ENCODE data around the gene MOV10L1. TPM values are rescaled to one million over a fixed set of nuclear protein-coding genes. Genes with fewer than 3 reads are reported as not detected.
"Not testable (repeated sequence)": the region's sequence is repeated elsewhere in the genome, so short reads cannot be mapped to it uniquely, and the experiment has no call there.

The MOV10L1 gene
- polyA plus RNA-seq, 4 donors, result 0.24 to 0.75 (median 0.60) TPM

DNA sequence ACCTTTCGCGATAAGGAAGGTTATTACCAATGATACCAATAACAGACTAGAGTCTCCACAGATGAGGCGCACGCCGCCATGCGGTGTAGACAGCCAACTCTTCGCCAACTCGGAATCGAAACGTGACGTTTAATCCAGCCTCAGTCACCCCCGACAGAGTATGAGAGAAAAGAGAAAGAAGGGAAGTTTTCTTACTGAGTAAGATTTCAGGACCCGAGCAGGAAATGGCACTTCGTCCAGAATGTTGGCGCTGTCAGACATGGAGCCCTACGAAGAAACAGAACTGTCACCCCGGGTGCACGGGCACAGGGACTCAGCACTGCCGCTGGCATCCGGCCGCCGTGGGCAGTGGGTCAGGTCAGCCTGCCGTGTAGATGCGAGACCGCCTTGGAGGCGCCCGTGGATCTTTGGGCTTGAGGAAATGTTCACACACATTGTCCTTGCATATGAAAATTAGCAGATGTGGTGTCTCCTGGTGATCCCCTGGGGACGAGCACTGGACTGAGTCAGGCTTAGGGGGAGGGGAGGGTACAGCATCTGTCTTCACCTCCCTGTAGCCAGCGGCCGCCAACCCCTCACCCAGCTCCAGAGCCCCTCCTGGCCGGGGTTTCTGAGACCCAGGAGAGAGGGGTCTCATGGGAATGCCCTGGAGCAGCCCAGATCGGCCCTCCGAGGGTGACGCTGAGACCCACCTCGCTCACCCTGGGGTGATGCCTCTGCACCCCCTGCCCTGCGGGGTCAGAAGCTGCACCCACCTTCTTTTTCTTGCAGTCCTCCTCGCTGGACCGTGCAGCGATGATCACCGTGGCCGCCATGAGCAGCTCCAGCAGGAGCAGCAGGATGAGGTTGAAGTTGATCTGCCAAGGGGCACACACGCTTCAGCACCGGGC lies 12.9 kb upstream of the MOV10L1 start:
- DNase-seq (ENCODE audit: low read depth in 4 of 4, low spot score in 3 of 4), result no peak

DNA sequence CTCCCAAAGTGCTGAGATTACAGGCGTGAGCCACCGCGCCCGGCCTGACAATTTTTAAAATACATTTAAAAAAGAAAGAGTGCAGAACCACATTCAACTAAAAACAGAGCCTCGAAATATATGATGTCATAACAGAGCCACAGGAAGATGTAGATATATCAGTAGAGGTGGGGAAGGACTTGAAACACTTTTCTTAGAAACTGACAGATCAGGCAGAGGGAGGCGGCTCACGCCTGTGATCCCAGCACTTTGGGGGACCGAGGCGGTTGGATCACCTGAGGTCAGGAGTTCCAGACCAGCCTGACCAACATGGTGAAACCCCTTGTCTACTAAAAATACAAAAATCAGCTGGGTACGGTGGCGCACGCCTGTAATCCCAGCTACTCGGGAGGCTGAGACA lies 11.6 kb upstream of the MOV10L1 start:
- no peak for DNase-seq (ENCODE audit: low read depth in 4 of 4, low spot score in 3 of 4)

DNA sequence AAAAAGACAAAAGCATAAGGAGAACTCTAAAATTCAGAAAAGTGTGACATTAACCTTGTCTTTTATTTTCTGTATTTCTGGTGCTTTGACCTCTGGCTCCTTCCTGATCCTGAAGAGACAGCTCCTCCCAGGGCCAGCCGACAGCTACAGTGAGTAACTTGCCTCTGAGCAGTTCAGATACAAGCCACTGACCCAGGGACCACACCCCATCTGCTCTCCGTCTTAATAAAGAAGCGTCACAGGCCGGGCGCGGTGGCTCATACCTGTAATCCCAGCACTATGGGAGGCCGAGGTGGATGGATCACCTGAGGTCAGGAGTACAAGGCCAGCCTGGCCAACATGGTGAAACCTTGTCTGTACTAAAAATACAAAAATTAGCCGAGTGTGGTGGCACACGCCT lies 11.0 kb upstream of the MOV10L1 start:
- DNase-seq (ENCODE audit: low read depth in 4 of 4, low spot score in 3 of 4), result no peak

DNA sequence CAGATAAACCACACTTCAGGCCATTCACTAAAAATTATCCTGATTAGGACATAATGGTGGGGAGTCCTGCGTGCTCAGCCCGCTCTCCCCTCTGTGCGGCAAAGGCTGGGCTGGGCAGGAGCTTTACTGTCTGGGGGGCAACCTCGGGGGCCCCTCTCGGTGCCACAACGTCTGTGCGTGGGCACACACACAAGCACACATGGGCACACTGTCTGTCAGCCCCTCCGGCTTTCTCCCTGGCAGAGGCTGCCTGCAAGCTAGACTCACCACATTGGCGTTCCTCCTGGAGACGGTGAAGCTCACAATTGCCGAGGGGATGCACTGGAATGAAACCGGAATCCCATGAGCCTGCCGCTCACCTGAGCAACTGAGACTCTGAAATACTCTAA lies 9.7 kb upstream of the MOV10L1 start:
- DNase-seq (ENCODE audit: low read depth in 4 of 4, low spot score in 3 of 4), result no peak

DNA sequence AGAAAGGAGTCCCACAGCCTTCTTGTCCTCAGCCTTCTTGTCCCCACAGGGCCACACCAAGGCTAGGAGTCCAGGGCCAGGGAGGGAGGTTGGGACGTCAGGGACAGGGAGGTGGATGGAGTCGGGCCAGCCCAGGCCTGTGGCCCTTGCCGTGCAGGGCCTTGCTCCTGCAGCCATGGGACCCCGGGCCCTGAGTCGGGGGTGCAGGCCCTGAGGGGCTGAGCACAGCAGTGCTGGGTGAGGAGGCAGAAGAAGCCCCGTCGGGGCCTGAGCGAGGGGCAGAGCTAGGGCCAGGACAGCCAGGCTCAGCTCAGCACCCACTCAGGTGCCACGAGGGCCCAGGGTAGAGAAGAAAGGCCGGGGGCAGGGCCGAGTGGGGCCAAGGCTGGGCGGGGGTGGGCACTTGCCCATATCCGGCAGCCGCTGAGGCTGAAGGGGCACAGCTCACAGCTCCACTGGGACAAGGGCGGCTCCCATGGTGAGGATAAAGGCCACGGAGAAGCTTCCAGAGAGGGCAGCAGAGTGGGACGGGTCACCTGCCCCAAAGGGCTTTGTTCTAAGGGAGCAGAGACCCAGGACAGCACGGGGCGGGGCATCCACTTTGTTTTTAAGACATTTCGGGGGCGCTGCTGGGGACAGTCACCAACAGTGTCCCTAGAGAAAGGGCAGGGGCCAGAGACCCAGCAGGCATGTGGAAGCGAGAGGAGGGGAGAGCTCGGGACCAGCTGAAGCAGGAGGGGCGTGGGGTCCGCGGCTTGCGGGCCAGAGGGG lies 8.2 kb upstream of the MOV10L1 start:
- DNase-seq (ENCODE audit: low read depth in 4 of 4, low spot score in 3 of 4), result no peak

DNA sequence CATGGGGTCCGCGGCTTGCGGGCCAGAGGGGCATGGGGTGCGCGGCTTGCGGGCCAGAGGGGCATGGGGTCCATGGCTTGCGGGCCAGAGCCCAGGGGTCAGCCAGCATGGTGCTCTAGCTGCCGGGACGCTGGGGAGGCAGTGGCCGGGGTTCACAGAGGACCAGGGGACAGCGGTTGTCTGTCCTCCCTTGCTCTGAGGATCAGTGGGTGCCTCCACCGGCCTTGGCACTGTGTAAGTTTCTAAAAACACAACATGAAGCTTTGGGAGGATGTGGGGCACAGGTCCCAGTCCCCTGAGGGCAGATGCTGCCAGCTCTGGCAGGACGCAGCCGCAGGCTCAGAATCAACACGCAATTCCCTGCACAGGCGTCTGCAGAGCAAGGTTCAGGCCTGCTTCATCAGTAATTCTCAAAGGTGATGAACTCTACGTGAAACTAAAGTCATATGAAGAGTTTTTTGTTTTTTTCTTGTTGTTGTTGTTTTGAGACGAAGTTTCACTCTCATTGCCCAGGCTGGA lies 7.5 kb upstream of the MOV10L1 start:
- DNase-seq (ENCODE audit: low read depth in 4 of 4, low spot score in 3 of 4), result no peak

DNA sequence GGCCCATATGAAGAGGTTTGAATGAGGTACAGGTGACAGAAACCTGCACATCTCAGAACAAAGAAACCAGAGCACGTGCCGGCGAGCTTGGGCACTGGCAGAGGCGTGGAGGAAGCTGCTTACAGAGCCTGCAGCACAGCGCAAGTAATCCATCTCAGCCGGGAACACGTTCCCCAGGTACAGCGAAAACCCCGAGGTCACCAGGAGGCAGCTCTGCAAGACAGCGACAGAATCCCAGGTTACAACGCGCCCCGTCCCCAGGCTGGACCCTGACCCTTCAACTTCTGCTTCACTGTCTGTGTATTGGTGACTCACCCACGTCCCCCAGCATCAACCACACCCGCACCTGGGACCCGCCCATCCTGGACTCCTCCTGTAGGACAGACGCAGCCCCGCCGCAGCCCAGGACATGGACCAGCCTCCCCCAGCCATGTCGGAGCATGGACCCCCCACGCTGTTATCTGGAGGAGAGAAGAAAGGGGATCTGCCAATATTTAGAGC lies 6.8 kb upstream of the MOV10L1 start:
- no peak for DNase-seq (ENCODE audit: low read depth in 4 of 4, low spot score in 3 of 4)

DNA sequence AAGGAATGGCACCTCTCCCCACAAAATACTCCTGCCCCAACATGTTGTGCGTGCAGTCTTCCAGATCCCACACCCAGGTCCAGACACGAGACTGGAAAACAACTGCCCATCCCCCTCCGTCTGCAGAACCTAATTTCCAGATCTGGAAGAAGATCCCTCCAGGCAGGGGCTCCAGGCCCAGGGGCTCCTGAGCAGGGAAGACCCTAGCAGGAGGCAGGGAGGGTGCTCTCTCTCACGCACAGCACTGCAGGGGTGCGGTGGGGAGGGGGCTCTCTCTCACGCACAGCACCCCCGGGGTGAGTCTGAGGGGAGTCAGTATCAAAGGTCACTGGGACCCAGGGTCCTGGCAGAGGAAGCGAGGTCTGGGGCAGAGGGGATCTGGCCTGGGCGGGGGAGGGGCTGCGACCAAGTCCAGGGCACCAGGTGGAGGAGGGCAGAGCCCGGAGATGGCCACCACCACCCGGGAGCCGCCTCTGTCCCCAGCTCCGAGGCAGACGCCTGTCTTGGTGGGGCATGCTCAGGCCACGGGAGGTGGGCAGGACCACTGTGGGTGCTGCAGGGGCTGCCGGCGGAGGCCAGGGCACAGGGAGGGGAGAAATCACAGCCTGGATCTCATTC lies 6.2 kb upstream of the MOV10L1 start:
- DNase-seq (ENCODE audit: low read depth in 4 of 4, low spot score in 3 of 4), result no peak

DNA sequence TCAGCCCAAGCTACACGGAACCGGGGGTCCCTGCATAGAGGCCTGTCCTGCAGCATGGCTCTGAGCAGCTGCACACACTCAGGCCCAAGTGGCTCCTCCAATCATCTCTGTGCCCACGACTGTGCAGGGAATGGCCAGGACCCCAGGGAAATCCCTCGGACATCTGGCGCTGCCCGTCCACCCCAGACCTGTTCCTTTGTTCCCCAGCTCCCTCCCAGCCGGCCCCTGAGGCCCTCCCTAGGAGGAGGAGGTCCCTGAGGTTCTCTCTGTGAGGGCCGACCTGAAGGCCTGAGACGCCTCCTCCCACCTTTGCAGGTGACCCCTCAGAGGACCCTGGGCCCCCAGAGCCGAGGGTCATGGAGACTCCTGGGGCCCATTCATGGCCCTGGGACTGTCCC lies 5.7 kb upstream of the MOV10L1 start:
- no peak for DNase-seq (ENCODE audit: low read depth in 4 of 4, low spot score in 3 of 4)

DNA sequence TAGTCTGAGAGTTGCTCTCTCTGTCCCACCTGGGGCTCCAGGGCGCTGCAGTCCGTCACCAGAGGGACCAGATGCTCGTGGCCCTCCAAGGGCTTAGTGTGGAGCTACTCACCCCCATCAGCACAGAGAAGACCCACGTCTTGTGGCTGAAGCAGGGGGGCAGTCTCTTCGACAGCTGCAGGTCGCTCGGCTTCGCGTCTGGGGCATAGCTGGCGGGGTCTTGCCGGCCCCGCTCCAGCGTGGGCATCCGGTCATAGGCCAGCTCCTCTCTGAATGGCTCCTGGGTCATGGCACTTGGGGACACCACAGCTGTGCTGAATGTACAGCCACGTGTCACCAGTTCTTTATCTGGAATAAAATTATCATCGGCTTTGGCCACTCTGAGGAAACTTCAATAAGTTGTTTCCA lies 5.2 kb upstream of the MOV10L1 start:
- no peak for DNase-seq (ENCODE audit: low read depth in 4 of 4, low spot score in 3 of 4)

DNA sequence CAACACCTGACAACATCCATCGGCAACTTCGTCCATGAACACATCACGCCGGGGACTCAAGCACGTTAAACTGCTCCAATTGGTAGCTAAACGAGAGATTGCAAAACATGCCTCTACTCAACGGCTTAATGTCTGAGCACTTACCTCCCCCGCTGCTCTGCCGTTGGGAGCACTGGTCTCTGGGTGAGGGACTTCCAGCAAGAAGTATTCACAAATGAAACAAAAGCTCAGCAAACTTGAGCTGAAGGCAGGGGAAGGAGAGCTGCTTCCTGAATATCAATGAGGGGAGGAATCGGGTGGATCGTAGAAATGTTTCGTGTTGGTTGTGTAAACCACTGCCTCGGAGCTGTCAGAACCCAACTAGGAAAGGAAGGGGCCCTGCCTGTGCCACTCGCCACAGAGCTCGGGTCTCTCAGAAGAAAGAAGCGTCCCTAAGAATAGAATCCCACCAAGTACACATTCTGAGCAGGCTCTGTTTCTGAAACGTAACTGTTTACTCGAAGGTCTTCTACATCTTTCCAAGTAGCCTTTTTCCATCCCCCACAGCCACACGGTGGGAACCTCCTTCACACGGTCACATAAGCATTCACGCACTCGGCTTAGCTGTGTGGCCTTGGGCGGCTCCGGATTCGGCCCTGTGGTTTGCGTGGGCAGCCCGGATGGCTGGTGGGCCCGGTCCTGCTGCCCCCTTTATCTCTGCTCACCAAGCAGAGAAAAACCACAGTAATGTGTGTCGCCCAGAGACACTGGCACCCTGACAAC lies 4.4 kb upstream of the MOV10L1 start, which contains the start of gene MLC1:
MLC1 (minus strand) TSS at position 216 of the 762 bp plus-strand sequence. CDS start 524 bp downstream, outside the sequence.
- DNase-seq (ENCODE audit: low read depth in 4 of 4, low spot score in 3 of 4), result no peak

DNA sequence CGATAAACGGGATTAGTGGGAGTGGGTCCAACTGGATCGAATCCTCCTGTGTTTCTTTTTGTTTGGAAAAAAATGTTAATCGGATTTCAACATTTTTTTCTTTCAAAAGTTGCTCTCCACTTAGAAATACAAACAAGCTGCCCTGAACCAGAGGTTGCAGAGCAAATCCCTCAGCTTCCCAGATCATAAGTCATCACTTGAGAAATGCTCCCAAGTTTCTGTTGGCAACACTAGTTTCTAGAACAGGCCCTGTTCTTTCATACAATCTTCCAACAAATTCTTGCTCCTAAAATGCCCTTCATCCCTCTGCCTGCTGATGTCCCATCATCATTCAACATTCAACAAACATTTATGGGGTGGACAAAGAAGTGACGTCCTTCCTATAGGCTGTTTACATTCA lies 3.3 kb upstream of the MOV10L1 start:
- DNase-seq (ENCODE audit: low read depth in 4 of 4, low spot score in 3 of 4), result no peak

DNA sequence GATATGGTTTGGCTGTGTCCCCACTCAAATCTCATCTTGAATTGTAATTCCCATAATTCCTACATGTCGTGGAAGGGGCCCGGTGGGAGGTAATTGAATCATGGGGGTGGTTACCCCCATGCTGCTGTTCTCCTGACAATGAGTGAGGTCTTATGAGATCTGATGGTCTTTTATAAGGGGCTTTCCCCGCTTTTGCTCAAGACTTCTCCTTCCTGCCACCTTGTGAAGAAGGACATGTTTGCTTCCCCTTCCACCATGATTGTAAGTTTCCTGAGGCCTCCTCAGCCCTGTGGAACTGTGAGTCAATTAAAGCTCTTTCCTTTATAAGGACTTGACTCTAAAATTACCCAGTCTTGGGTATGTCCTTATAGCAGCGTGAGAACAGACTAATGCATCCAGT lies 2.8 kb upstream of the MOV10L1 start:
- not testable (repeated sequence) for DNase-seq (ENCODE audit: low read depth in 4 of 4, low spot score in 3 of 4)

DNA sequence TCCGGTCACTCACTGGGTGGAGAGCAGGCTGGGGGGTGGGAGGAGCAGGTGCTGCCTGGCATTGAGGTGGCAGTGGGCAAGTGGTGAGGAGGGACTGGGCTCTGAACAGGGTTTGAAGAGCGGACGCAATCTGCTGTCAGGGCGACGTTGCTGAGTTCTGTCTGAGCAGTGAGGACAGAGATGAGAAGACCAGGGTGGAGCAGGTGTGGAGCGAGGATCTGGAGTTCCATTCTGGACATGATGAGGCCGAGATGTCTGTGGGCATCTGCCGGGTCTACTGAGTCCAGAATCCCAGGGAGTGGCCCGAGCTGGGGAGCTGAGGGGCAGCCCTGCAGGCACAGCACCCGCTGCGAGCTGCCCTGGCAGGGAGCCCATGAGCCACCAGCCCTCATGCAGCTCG lies 2.2 kb upstream of the MOV10L1 start:
- no peak for DNase-seq (ENCODE audit: low read depth in 4 of 4, low spot score in 3 of 4)

DNA sequence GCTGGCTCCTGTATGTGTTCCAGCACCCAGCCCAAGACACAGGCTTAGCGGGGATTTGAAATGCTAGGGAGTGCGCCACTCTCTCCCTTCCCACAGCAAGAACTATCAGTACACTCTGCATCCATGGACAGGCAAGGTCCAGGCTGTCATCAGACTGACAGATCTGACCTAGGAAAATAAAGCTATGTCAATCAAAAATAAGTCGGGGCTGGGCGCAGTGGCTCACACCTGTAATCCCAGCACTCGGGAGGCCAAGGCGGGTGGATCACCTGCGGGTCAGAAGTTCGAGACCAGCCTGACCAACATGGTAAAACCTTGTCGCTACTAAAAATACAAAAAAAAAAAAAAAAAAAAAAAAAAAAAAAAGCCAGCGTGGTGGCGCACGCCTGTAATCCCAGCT lies 1.7 kb upstream of the MOV10L1 start:
- no peak for DNase-seq (ENCODE audit: low read depth in 4 of 4, low spot score in 3 of 4)

DNA sequence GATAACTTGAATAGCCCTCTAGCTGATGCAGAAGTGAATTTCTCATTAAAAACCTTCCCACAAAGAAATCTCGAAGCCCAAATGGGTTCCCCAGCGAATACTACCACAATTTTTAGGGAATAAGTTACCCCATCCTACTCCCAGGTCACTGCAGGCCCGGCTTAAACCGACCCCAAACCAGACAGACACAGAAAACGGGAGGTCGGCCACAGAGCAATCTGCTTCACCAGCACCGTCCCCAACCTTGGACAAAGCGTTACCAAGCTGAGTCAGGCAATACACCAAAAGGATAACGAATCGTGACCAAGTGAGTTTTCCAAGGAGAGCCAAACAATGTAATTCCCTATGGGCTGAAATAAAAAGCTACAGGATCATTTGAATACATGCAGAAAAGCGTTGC lies 575 bp upstream of the MOV10L1 start:
- DNase-seq (ENCODE audit: low read depth in 4 of 4, low spot score in 3 of 4), result no peak

DNA sequence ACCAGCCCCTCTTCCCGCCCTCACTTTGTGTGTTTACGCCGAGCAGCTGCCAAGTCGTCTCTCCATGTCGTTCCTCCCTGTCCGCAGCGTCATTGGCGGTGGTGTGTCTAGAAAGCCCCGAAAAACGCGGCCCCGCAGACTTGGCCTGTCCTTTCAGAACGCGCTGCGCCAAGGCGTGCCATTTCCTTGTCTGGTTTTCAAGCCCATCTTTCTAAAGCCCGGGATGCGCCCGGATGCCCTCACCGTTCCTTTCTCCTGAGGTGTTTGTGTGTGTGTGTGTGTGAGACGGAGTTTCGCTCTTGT lies 557 bp downstream of the MOV10L1 start:
- DNase-seq (ENCODE audit: low read depth in 4 of 4, low spot score in 3 of 4), result no peak

DNA sequence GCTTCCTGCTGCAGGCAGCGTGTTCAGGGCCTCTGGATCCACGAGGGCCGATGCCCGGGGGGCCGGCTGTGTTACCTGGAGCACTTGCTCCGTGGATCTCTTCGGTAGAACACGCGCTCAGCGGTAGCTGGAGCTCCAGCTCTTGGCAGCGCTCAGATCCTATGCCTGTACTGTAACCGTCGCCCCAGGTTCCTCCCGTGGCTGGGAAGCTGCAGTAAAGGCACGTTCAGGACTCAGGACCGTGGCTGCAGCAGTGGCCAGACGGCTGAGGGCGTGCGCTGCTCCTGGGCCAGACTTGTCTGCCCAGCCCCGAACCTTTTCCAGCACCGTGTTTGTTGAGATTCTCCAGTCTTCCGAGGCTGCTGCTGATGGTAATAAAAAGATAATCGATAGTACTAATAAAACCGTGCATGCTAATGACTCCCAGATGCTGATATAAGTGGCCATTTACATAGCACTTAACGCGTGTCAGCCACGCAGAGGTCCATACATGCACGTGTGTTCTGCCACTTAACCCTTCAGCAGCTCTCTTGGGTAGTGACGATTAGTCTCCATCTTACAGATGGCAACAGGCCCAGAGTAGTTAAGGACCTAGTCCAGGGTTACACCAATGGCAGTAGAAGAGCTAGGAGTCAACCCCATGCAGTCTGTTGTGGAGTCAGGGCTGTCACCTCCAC lies 1.4 kb downstream of the MOV10L1 start:
- no peak for DNase-seq (ENCODE audit: low read depth in 4 of 4, low spot score in 3 of 4)

DNA sequence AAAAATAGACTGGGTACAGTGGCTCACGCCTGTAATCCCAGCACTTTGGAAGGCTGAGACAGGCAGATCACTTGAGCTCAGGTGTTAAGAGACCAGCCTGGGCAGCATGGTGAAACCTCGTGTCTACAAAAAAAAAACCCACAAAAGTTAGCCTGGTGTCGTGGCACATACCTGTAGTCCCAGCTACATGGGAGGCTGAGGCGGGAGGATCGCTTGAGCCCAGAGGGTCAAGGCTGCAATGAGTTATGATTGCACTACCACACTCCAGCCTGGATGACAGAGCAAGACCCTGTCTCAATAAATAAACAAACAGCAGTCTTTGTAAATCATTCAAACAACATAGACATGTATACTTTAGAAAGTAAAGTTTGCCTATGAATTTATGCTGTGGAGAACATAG lies 2.5 kb downstream of the MOV10L1 start:
- DNase-seq (ENCODE audit: low read depth in 4 of 4, low spot score in 3 of 4), result no peak

DNA sequence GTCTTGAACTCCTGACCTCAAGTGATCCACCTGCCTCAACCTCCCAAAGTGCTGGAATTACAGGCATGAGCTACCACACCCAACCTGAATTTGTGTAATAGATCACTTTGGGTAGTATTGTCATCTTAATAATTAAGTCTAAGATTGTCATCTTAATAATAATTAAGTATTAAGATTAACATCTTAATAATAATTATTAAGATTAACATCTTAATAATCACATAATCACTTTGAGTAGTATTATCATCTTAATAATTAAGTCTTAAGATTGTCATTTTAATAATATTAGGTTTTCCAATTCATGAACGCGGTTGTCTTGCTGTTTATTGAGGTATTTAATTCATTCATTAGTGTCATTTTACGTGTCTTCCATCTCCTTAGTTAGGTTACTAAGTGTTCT lies 8.2 kb downstream of the MOV10L1 start:
- DNase-seq (ENCODE audit: low read depth in 4 of 4, low spot score in 3 of 4), result no peak
